GM12875 (cell line): ENCODE measurements around the gene FAM136A.

Source experiments
- H3K4me3 ChIP-seq: one replicate; pipeline ENCODE4 v1.5.1; 2011; ENCODE audit warnings: low read depth, low read length, control low read depth
- CTCF ChIP-seq: IDR thresholded peaks from 2 replicates; pipeline ENCODE4 v1.5.1; 2011; ENCODE audit warnings: low read depth, mild to moderate bottlenecking, control low read depth, inconsistent platforms, low read length, moderate library complexity, borderline replicate concordance; ENCODE audit not compliant: insufficient read depth

FAM136A gene

GRCh38 chr2:70336552-70336951 is 34.7 kb upstream of the FAM136A start:
- TF ChIP-seq CTCF = no peak

GRCh38 chr2:70331012-70331411 is 29.1 kb upstream of the FAM136A start:
- no peak overlapping the region for H3K4me3 ChIP-seq
- TF ChIP-seq CTCF = no peak

More at GRCh38 chr2:70336552-70336951, 34.7 kb upstream of the FAM136A start:
- H3K4me3 ChIP-seq = no peak overlapping the region

DNA sequence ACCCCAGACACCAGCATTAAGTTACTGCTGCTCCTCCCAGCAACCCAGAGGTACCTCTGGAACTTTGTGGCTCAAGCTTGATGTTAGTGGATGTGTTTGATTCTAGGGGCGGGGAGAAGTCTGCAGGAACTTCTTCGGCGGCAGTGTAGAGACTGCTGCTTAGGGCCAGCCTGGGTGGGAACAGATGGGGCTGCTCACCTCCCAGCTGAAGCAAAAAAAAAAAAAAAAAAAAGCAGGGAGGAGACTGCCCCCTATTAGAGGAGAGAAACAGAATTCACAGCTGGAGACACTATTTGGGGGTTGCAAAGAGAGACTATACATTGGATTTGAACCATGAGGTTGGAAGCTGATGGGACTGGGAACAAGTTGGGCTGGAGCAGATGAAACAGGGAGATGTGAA is 28.6 kb upstream of the FAM136A start:
- no peak for TF ChIP-seq CTCF
- H3K4me3 ChIP-seq = no peak overlapping the region

DNA sequence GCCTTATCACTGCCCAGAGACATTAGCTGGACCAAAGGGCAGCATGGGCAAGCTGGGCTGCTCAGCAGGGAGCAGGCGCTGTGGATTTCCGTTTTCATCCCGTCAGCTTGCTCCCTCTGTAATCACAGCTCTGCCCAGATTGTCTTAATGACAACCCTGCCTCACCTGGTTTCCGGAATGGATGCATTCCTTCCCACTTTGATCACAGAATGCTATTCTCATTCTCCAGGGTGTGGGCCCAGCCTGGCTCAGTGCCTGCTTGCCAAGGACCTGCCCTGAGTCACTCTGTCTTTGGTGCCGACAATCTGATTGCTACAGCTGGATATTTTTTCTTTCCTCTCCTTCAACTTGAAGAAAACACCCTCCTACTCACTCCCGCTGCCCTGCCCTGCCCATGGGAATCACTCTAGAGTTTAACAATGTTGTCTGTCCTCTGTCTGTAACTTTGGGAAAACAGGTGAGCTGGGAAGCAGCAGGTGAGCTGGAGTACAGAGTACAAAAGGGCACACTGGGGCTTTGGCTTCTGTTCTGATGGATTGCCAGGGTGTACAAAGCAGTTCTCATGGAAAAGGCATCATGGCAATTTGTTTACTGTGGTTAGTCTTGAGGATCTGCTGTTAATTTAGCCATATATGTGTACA is 27.2 kb upstream of the FAM136A start:
- H3K4me3 ChIP-seq = no peak overlapping the region
- TF ChIP-seq CTCF = no peak

GRCh38 chr2:70325875-70326274 is 24.0 kb upstream of the FAM136A start:
- H3K4me3 ChIP-seq = no peak overlapping the region
- TF ChIP-seq CTCF = no peak

GRCh38 chr2:70322518-70322917 is 20.7 kb upstream of the FAM136A start:
- no peak overlapping the region for H3K4me3 ChIP-seq
- TF ChIP-seq CTCF = no peak

- TF ChIP-seq CTCF = no peak
- H3K4me3 ChIP-seq = no peak overlapping the region
Measured at GRCh38 chr2:70321370-70321769, 19.5 kb upstream of the FAM136A start.
